ENCODE data around the gene HES1. TPM values are rescaled to one million over a fixed set of nuclear protein-coding genes. Genes with fewer than 3 reads are reported as not detected.

HES1 gene
- total RNA-seq, 1 donor from 2014 or later = 51.6 TPM

DNA sequence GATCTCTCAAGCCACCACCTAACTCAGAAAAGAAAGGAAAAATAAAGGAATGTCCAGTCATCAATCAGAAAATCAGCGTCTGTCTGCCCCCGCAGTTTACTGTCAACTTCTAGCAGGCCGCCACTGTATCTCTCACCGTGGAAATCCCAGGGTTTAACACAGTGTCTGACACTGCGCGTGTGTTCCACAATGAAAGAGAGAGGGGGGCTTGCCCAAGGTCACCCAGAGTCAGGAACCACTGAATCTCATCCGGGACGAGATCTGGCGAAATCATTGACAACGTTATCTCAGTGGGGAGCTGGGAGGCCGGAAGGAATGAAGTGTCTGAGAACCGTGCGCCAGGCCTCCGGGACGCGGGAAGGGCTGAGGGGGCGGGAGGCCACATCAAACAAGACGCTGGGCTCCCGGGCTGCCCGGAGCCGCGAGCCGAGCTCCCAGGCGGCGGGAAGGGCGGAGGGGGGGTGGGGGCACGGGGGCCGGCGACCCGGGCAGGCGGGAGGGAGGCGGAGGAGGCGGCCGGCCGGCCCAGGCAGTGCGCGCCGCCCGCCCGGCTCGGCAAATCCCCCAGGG is 2.2 kb upstream of the HES1 start:
- DNase-seq (ENCODE audit: extremely low spot score, unreplicated experiment) = no peak
- H3K36me3 Mint-ChIP-seq (ENCODE audit: unreplicated experiment) = peaks cover 10% of the 10 kb centered on the region
- H3K9me3 Mint-ChIP-seq (ENCODE audit: unreplicated experiment) = no peaks in the 10 kb centered on the region
- H3K4me3 Mint-ChIP-seq (ENCODE audit: unreplicated experiment) = peak overlapping the region; percentile 64
- H3K4me1 Mint-ChIP-seq (ENCODE audit: unreplicated experiment) = peaks cover 42% of the 10 kb centered on the region
- peak overlapping the region; percentile 91 for H3K27ac Mint-ChIP-seq (ENCODE audit: unreplicated experiment)
- peaks cover 32% of the 10 kb centered on the region for H3K27me3 Mint-ChIP-seq (ENCODE audit: unreplicated experiment)
- TF ChIP-seq, protein P1, sequence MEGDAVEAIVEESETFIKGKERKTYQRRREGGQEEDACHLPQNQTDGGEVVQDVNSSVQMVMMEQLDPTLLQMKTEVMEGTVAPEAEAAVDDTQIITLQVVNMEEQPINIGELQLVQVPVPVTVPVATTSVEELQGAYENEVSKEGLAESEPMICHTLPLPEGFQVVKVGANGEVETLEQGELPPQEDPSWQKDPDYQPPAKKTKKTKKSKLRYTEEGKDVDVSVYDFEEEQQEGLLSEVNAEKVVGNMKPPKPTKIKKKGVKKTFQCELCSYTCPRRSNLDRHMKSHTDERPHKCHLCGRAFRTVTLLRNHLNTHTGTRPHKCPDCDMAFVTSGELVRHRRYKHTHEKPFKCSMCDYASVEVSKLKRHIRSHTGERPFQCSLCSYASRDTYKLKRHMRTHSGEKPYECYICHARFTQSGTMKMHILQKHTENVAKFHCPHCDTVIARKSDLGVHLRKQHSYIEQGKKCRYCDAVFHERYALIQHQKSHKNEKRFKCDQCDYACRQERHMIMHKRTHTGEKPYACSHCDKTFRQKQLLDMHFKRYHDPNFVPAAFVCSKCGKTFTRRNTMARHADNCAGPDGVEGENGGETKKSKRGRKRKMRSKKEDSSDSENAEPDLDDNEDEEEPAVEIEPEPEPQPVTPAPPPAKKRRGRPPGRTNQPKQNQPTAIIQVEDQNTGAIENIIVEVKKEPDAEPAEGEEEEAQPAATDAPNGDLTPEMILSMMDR (IDR thresholded peaks at IDR 0.05) = no peak

DNA sequence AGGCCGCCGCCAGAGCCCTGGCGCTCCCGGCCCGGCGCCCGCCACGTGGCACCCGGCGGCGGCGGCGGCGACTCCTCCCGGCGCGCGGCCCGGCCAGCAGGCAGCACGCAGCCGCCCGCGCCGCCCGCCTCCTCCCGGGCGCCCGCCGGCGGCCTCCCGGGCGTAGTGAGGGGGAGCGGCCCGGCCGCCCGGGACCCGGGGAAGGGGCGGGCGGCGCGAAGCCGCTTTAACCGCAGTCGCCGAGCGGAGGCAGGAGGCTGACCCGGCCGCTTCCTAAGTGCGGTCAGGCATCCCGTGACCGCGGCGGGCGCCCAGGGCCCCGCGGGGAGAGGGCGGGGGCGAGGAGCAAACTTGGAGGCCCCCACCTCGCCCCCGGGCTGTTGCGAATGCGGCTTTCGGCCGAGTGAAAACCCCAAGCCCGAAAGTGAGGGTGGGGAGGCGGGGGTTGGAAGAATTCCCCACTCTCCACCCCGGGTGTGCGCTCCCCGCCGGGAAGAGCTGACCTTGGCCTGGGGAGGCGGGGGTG is 1.7 kb upstream of the HES1 start:
- Mint-ChIP-seq H3K27me3 (ENCODE audit: unreplicated experiment) (peaks cover 29% of the 10 kb centered on the region), H3K4me1 (ENCODE audit: unreplicated experiment) (peaks cover 47% of the 10 kb centered on the region), H3K9me3 (ENCODE audit: unreplicated experiment) (no peaks in the 10 kb centered on the region), H3K36me3 (ENCODE audit: unreplicated experiment) (peaks cover 10% of the 10 kb centered on the region), H3K4me3 (ENCODE audit: unreplicated experiment) (peak overlapping the region; percentile 32), H3K27ac (ENCODE audit: unreplicated experiment) (peak overlapping the region; percentile 41)
- peak; percentile 96 for DNase-seq (ENCODE audit: extremely low spot score, unreplicated experiment)
- TF ChIP-seq, protein P1 (IDR thresholded peaks at IDR 0.05) = no peak

DNA sequence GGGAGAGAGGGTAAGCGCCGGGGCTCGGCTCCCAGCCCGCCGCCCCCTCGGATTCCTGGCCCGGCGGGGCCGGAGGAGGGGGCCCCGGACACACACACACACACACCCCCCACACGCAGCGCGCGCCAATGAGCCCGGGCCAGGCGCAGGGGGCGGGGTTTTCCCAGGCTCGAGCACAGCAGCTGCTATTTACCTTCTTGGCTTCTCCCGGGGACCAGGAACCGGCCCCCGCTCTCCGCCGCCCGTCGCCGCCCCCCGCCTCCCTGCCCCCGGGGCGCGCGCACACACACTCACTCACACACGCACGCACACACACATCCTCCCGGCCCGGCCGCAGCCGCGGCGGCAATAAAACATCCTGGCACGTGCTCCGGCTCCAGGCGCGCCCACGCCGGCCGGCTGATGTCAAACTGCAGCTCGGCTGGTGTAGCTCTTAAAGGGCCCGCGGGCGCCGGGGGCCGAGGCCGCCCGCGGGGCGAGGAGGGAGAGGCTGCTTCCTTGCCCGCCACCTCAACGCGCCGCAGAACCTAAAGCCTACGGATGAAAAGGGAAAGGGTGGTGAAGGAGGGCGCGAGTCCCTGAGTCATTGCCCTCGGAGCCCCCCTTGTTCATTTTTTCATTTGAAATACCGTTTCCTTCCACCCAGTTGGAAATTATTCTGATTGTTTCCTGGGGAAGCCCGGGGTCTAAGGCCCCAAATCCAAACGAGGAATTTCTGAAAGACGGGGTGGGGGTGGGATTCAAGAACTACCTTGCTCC is 1.0 kb upstream of the HES1 start:
- Mint-ChIP-seq H3K4me1 (ENCODE audit: unreplicated experiment) (peaks cover 52% of the 10 kb centered on the region), H3K9me3 (ENCODE audit: unreplicated experiment) (no peaks in the 10 kb centered on the region), H3K4me3 (ENCODE audit: unreplicated experiment) (peak overlapping the region; percentile 97), H3K27ac (ENCODE audit: unreplicated experiment) (peak overlapping the region; percentile 90), H3K27me3 (ENCODE audit: unreplicated experiment) (peaks cover 26% of the 10 kb centered on the region), H3K36me3 (ENCODE audit: unreplicated experiment) (peaks cover 10% of the 10 kb centered on the region)
- TF ChIP-seq, protein P1 (IDR thresholded peaks at IDR 0.05) = no peak
- peak; percentile 99 for DNase-seq (ENCODE audit: extremely low spot score, unreplicated experiment)

DNA sequence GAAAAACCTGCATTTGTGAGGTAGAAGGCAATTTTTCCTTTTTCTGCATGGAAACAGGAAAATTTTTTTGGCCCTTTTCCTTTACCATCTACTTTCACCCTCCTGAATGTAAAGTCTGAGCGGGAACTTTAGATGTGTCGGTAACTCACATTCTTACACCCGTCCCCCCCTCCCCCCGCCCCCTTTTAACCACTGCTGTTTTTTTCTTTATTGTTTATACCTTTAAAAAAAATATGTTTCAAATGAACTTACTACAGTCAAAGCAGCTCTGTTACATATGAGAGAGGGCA is 487 bp upstream of the HES1 start:
- peak overlapping the region; percentile 90 for H3K27ac Mint-ChIP-seq (ENCODE audit: unreplicated experiment)
- peaks cover 21% of the 10 kb centered on the region for H3K27me3 Mint-ChIP-seq (ENCODE audit: unreplicated experiment)
- peak overlapping the region; percentile 97 for H3K4me3 Mint-ChIP-seq (ENCODE audit: unreplicated experiment)
- DNase-seq (ENCODE audit: extremely low spot score, unreplicated experiment) = no peak
- peaks cover 55% of the 10 kb centered on the region for H3K4me1 Mint-ChIP-seq (ENCODE audit: unreplicated experiment)
- H3K9me3 Mint-ChIP-seq (ENCODE audit: unreplicated experiment) = no peaks in the 10 kb centered on the region
- TF ChIP-seq, protein P1 (IDR thresholded peaks at IDR 0.05) = no peak
- peaks cover 10% of the 10 kb centered on the region for H3K36me3 Mint-ChIP-seq (ENCODE audit: unreplicated experiment)

DNA sequence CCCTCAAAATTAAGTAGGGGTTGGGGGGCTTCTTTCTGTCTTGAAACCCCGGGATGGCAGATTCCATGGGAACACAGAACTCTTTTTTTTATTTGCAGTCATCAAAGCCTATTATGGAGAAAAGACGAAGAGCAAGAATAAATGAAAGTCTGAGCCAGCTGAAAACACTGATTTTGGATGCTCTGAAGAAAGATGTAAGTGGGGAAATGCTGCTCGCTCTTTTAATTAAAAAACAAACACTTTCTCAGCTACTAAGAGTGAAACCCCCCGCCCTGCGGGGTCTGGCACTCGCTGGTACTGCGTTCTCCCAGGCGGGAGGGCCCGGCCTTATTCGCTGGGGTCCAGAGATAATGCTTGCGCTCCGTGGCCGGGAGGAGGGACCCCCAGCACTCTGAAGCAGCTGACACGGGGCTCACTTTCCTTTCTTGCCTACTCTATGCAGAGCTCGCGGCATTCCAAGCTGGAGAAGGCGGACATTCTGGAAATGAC is 615 bp downstream of the HES1 start:
- DNase-seq (ENCODE audit: extremely low spot score, unreplicated experiment) = no peak
- Mint-ChIP-seq H3K9me3 (ENCODE audit: unreplicated experiment) (no peaks in the 10 kb centered on the region), H3K27me3 (ENCODE audit: unreplicated experiment) (peaks cover 10% of the 10 kb centered on the region), H3K27ac (ENCODE audit: unreplicated experiment) (peak overlapping the region; percentile 90), H3K4me3 (ENCODE audit: unreplicated experiment) (peak overlapping the region; percentile 97), H3K4me1 (ENCODE audit: unreplicated experiment) (peaks cover 50% of the 10 kb centered on the region), H3K36me3 (ENCODE audit: unreplicated experiment) (peaks cover 10% of the 10 kb centered on the region)
- TF ChIP-seq, protein P1 (IDR thresholded peaks at IDR 0.05) = no peak
